ENCODE results near the gene ACTR3C. TPM values are rescaled to one million over a fixed set of nuclear protein-coding genes. Genes with fewer than 3 reads are reported as not detected.
"Not testable (repeated sequence)": the region's sequence is repeated elsewhere in the genome, so short reads cannot be mapped to it uniquely, and the experiment has no call there.

ACTR3C gene
- total RNA-seq, 1 donor from 2014 or later, result 12.1 TPM

- no peak for DNase-seq
These were observed 12.4 kb upstream of the ACTR3C start for GRCh38 chr7:150335774-150336112.

DNA sequence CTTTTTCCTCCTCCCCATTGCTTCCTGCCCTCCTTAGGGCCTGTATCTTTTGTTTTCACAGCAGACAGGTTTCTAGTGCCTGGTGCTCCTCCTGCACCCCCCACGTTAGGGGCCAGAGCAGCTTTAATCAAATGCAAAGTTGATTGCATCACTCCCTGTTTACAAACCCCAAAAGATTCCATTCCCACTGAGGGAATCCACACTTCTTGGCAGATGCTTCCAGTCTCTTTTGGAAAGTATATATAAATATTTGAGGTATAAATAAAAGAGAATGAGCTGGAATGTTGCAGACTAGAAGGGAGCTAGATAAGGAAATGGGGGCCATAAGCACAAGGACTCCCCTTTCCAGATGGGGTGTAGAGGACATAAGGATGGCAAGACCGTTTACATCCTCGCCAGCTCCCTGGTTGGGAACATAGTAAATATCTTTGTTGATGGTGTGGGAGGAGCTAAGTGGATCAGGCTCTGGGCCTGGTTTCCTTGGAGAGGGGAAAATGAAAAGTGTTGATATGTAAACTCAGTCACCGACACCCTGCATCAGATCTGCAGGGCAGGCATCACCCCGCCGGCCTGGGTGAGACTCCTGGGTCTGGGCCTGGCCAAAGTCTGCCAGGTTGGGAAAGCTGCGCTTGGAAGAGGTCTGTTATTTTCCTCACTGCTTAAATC is 11.9 kb upstream of the ACTR3C start:
- DNase-seq, result no peak

- no peak for DNase-seq
These were observed 10.8 kb upstream of the ACTR3C start for GRCh38 chr7:150334108-150334507.

DNA sequence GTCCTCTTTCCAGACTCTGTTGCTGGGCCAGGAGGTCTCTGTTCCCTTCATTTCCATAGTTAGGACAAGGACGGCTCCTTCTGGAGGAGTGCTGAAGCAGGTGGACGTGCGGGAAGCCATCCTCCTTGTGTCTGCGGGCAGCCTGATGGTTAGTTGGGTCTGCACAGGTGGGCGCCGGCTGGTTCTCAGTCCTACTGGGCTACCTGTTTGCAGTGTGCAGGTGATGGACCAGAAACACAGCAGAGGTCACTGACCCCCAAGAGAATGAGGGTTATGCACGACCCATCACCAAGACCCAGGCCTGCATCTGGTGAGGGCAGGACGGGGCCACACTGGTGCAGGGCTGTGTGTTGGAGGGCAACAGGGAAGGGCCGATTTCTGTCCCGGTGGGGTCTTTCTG is 10.3 kb upstream of the ACTR3C start:
- DNase-seq, result no peak

DNA sequence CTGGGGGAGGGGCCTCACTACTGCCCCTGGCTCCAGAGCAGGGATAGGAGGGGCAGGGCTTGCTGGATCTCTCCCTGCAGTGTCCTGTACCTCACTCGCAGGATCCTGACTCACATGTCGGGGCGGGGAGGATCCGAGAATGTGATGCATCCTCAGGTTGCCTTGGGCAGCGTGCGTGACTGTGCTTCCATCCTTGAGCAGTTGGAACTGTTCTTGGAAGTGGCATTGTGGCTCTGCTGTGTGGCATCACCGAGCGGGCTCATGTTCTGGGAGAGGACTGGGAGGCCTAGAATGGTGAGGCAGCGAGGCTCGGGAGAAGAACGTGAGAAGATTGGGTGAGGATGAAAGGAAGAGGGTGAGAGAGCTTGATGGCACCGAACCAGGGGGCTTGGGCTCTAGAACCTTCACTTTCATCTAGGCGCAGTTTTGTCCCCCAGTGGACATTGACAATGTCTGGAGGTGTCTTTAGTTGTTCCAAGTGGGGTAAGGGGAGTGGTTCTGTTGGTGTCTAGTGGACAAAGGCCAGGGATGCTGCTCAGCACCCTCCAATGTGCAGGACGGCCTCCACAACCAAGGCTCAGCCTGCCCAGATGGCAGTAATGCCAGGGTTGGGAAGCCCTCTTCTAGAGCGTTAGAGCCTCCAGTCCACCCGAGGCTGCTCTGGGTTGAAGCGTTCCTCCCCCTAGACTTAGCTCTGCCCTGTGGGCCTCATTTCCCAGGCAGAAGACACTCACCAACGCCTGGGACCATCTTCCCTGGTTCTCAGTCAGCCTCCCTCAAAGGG is 9.7 kb upstream of the ACTR3C start:
- no peak for DNase-seq

DNA sequence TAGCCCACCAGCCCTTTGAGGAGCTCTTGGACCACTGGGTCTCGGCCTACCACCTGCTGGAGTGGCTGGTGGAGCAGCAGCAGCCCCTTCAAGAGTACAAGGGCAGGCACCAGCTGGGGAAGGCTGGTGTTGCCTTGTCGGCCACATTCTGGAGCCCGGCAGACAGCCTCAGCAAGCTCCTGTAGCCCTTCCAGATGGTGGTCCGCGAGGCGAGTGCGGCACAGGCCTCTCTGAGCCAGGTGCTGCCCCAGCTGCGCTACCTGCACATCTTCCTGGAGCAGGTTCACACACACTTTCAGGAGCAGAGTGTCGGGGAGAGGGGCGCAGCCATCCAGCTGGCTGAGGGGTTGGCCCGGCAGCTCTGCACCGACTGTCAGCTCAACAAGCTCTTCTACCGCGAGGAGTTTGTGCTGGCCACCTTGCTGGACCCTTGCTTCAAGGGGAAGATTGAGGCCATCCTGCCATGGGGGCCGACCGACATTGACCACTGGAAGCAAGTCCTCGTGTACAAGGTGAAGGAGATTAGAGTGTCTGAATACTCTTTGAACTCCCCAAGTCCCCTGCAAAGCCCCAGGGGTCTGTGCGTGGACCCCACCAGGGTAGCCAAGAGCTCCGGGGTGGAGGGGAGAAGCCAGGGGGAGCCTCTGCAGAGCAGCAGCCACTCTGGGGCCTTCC is 7.0 kb upstream of the ACTR3C start:
- DNase-seq, result peak; percentile 84

DNA sequence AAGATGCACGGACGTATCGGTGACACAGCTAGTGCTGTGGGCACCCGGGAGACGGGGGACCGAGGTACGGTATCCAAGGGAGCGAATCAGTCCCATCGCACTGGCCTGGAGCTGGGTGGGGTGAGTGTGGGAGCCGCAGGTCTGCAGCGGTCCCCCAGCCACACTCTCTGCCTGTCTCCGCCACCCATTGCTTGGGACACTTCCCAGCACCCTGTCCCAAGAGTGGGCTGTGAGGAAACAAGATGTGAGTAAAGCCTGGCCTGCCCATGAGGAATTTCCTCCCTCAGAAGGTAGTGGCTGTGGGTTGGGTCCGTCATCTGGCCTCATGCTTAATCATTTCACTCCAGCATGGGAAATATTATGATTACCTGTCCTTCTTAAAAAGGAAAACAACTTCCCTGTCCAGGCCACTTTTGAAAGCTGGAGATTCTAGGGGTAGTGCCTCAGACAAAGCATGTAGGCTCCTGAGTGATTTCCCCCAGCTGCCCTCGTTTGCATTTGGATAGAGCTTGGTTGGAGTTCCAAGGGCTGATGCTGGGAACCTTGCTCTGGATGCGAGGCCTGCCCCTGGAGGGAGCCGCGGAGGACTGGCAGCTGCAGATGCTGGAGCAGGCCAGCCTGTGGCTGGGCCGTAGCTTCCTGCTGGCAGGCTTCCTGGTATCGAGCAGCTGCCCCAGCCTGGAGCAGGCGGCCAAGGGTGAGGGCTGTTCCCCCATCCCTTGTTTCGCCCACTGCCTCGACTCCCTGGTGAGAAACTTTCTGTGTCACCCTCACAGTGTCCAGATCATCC is 6.2 kb upstream of the ACTR3C start:
- peak; percentile 92 for DNase-seq

- DNase-seq, result no peak
These were observed 4.0 kb upstream of the ACTR3C start for GRCh38 chr7:150327308-150327707.

DNA sequence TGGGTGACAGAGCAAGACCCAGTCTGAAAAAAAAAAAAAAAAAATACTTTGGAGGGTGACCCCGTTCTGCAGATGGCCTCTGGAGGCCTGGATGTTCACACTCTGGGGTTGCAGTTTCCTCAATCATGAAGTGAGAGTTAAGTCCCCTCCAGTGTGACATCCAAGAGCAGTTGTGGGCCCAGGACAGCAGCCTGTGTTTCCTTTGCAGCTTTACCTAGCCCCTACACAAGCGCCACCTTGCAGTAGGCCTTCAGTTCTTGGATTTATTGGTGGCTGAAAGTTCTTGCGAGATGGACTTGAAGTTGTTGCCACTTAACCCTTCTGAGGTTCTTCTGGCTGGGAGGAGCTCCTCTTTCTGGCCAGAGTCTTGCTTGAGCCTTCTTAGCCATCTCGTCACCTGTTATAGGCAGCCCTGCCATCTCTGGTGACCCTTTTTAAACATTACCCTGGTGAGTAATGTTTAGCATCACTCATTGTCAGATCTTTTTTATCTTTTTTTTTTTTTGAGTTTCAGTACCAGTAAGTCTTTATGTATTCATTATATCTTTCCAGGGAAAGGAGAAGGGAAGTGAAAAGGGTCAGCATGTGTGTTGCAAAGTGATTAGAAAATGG is 3.4 kb upstream of the ACTR3C start:
- DNase-seq, result no peak

DNA sequence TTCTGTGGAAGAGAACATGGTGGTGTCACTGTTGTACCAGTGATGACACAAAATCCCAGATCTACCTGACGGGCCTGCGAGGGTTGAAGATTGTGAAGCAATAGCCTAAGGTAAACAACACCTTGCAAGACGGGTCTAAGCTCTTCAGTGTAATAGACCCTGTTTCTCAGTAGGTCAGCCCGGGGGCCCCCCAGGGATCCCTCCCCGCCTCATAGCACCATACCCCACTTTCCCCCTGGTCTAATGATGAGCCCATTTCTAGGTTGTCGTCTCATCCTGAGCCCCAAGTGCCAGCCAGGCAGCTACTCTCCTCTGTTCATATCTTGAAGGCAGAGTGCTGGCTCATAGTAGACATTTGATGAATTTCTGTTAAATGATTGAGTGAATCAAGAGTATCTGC is 2.6 kb upstream of the ACTR3C start:
- DNase-seq, result no peak

GRCh38 chr7:150325110-150325611 is 1.8 kb upstream of the ACTR3C start:
- DNase-seq, result no peak

DNA sequence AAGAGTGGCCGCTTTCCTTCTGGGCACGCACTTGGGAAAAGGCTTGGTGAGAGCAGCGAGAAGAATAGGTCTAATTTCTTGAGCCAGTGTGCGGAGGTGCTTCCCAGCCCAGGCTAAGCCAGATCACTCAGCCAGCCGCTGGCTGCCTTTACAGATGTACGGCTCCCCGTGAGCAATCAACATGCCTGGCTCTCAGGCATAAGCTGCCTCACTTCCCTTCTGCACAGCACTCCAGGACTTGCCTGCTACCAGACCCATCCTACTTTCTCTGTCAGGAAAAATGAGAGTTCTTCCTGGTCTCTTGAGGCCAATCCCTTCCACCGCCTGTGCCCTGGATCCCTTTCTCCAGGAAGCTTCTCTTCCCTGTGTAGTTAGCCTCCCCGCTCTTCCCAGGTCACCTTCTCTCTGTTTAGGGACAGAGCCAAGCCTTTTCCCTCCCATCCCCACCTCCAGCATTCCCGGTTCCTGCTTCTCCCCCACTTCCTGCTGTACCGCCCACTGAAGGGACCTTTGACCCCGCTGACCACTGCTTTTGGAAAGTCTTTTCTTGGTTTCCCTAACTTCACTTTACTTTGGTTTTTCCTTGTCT is 1.1 kb upstream of the ACTR3C start:
- DNase-seq, result no peak

DNA sequence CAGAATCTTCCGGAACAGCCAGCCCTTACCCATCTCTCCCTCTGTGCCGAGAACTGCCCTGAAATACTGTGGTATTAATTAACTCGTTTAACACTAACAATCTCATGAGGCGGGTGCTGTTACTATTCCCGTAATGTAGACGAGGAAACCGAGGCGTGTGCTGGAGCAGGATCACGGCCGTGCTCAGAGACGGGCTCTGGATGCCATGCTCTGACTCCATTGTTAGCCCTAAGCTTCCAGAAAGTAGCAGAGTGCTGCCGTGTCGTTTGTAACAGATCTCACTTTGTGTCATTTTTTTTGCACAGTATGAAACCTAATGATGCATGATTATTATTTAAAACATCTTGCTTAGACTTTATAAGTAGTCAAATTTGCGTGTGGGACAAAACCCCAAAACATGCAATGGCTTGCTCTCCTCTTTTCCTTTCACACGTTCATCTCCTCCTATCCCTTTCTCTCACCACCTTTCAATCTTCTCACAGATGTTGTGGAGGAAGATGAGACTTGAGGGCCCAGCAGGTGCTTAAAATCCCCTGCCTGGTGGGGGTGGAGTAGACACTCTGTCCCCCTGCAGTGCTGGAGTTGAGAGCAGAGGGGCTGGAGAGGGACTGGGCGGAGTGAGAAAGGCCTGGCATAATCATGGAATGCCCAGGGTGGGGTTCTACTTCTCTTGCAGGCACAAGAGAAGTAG is 482 bp upstream of the ACTR3C start:
- DNase-seq, result peak; percentile 52

DNA sequence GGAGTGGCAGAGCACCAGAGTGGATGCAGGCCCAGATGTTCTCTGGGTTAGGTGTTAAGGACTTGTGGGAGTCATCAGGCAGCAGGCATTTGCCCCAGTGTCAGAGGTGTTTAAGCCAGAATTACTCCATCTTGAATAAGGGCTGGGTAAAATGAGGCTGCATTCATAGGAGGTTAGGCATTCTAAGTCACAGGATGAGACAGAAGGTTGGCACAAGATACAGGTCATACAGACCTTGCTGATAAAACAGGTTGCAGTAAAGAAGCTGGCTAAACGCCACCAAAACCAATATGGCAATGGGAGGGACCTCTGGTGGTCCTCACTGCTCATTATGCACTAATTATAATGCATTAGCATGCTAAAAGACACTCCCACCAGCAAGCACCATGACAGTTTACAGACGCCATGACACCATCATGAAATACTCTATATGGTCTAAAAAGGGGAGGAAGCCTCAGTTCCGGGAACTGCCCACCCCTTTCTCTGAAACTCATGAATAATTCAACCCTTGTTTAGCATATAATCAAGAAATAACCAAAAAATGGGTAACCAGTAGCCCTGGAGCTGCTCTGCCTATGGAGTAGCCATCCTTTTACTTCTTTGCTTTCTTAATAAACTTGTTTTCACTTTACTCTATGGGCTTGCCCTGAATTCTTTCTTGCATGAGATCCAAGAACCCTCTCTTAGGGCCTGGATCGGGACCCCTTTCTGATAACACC is 1.1 kb downstream of the ACTR3C start:
- no peak for DNase-seq

- no peak for DNase-seq
These were observed 1.6 kb downstream of the ACTR3C start for GRCh38 chr7:150321788-150322113.

DNA sequence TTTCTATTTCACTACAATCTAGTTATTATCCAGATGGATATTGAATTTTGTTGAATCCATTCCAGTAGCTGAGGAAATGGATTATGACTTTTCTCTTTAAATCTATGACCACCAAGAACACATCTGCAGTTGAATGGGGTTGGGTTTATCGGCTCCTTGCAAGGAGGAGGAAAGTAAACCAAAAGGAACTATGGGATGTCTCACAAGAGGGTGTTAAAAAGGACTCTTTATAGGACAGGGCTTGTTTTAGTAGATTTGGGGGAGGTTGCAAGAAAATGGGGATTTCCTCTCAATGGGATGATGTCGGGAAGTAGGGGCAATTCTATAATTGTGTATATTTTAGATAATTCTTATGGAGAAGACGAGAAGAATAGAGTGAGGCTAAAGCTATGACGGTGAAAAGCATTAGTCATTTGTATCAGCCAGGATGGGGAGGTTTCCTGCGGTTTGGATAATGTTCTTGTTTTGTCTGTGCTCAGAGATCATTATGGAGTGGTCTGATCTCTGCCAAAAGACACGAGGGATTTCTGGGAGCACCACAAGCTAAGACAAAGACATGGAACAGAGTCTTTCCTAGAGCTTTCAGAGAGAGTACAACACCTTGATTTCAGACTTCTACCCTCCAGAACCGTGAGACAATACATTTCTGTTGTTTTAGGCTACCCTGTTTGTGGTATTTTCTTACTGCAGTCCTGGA is 5.4 kb downstream of the ACTR3C start:
- DNase-seq, result no peak

- not testable (repeated sequence) for DNase-seq
These were observed 6.4 kb downstream of the ACTR3C start for GRCh38 chr7:150316987-150317386.

DNA sequence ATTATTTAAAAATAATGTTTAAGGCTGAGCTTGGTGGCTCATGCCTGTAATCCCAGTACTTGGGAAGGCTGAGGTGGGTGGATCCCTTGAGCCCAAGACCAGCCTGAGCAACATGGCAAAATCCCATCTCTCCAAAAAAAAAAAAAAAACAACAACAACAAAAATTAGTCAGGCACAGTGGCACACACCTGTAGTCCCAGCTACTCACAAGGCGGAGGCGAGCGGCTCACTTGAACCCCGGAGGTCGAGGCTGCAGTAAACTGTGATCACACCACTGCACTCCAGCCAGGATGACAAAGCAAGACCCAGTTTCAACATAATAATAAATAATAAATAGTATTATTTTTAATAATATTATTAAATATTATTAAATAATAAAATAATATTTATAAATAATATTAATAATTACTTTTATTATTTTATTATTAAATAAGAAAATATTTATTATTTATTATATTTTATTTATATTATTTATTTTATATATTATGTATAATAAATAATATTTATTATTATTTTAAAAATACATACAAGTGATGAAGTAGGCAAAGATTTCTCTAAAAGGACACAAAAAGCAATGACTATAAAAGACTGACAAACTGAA is 8.6 kb downstream of the ACTR3C start:
- DNase-seq, result no peak

- no peak for DNase-seq
These were observed 9.5 kb downstream of the ACTR3C start for GRCh38 chr7:150313870-150314269.

All from tongue (tissue), 2 donors.